K562 (cell line): ENCODE data around the gene GALK2. TPM values are rescaled to one million over a fixed set of nuclear protein-coding genes. Genes with fewer than 3 reads are reported as not detected.

Experiments used
- ATAC-seq: fragments of 200-7000 bp; cut with Tn5 transposase; 3 replicates; pipeline ENCODE4 v1.9.1; 2020; ENCODE audit warnings: moderate library complexity
- BruUV-seq: library from RNA; stranded (reverse); fragments of 400-500 nt; replicated peaks from 2 replicates; lab custom pipeline; 2021; lab: Mats Ljungman, UMichigan
- CTCF ChIA-PET: fragments of 300-600 bp; formaldehyde crosslinking; extraction: SDS; loops from one replicate; lab custom pipeline; 2021; ENCODE audit warnings: low intra/inter-chr PET ratio; lab: Yijun Ruan, JAX
- POLR2A ChIA-PET: fragments of 300-600, 350-650 bp; sonication (Branson Sonifier 250); formaldehyde crosslinking; extraction: SDS; loops from one replicate; lab custom pipeline; 2021; ENCODE audit warnings: antibody characterized with exemption, inconsistent platforms; lab: Yijun Ruan, JAX
- DNase-seq, 4 experiments: peaks; one replicate each; pipeline versions ENCODE4 v3.0.0 to v3.0.0-alpha.2; 2011 to 2018; ENCODE audit warnings: low spot score in 3 of 4, mixed read lengths in 3 of 4; ENCODE audit errors: extremely low read depth in 1 of 4
- FAIRE-seq: peaks from 2 replicates; lab custom pipeline; 2011; peaks lifted over from hg19 to GRCh38; lab: Jason Lieb, UNC
- H2AFZ ChIP-seq: 2 replicates; pipeline ENCODE4 v1.6.0; 2011; ENCODE audit warnings: low read depth, low read length, control low read depth, inconsistent platforms
- H3K27ac ChIP-seq: fragments of 200-600 bp; 3 replicates; pipeline ENCODE4 v1.8.0; 2011; ENCODE audit warnings: low read depth, mild to moderate bottlenecking, control low read depth, inconsistent platforms, low read length, moderate library complexity, mixed read lengths; ENCODE audit errors: extremely low read depth
- H3K27me3 ChIP-seq, 2 experiments: fragments of 300-600 bp in 1 of 2; 2 replicates in 1 of 2; 3 replicates in 1 of 2; pipeline versions ENCODE4 v1.6.0 to v1.8.0; 2011; ENCODE audit warnings: inconsistent platforms in 2 of 2, low read length in 2 of 2, mild to moderate bottlenecking in 1 of 2, mixed read lengths in 1 of 2, moderate library complexity in 1 of 2; ENCODE audit not compliant: control insufficient read depth in 2 of 2, insufficient read depth in 2 of 2
- H3K36me3 ChIP-seq: fragments of 300-600 bp; 3 replicates; pipeline ENCODE4 v1.8.0; 2011; ENCODE audit warnings: mild to moderate bottlenecking, low read length, inconsistent platforms; ENCODE audit not compliant: control insufficient read depth, insufficient read depth
- H3K4me1 ChIP-seq, 2 experiments: fragments of 200-600 bp in 1 of 2; replicated peaks in 1 of 2; 2 replicates in 1 of 2; 3 replicates in 1 of 2; pipeline versions ENCODE4 v1.5.1 to v1.8.0; 2011; ENCODE audit warnings: inconsistent platforms in 2 of 2, low read length in 2 of 2, mild to moderate bottlenecking in 1 of 2, mixed read lengths in 1 of 2, moderate library complexity in 1 of 2; ENCODE audit not compliant: control insufficient read depth in 2 of 2, insufficient read depth in 2 of 2
- H3K4me2 ChIP-seq: 2 replicates; pipeline ENCODE4 v1.6.1; 2011; ENCODE audit warnings: low read length, control low read depth, inconsistent platforms, mixed read lengths; ENCODE audit not compliant: insufficient read depth
- H3K4me3 ChIP-seq: fragments of 200-600 bp; sonication (generic), shearing (Covaris generic); 2 replicates; pipeline ENCODE4 v1.5.1; 2016; ENCODE audit warnings: control low read depth, inconsistent platforms
- H3K79me2 ChIP-seq: fragments of 200-600 bp; 3 replicates; pipeline ENCODE4 v1.8.0; 2011; ENCODE audit warnings: low read length, inconsistent platforms; ENCODE audit not compliant: control insufficient read depth, insufficient read depth
- H3K9ac ChIP-seq, 2 experiments: 2 replicates each; pipeline versions ENCODE4 v1.6.0 to v1.6.1; 2011; ENCODE audit warnings: low read depth in 2 of 2, low read length in 2 of 2, control low read depth in 1 of 2, inconsistent platforms in 1 of 2, mild to moderate bottlenecking in 1 of 2, mixed read lengths in 1 of 2; ENCODE audit not compliant: insufficient read depth in 1 of 2
- H3K9me1 ChIP-seq: one replicate; pipeline ENCODE4 v1.6.0; 2011; ENCODE audit warnings: inconsistent platforms, mild to moderate bottlenecking, low read length, moderate library complexity; ENCODE audit not compliant: control insufficient read depth, insufficient read depth
- H3K9me3 ChIP-seq: replicated peaks from 2 replicates; pipeline ENCODE4 v1.5.1; 2011; ENCODE audit warnings: low read depth, low read length, inconsistent platforms; ENCODE audit not compliant: control insufficient read depth, insufficient read depth
- H4K20me1 ChIP-seq: replicated peaks from 2 replicates; pipeline ENCODE4 v1.6.1; 2011; ENCODE audit warnings: low read length, inconsistent platforms, mixed read lengths; ENCODE audit not compliant: control insufficient read depth, insufficient read depth
- CBX1 ChIP-seq: sonication (generic); IDR thresholded peaks from 2 replicates; pipeline ENCODE4 v1.6.1; 2016; ENCODE audit warnings: antibody characterized with exemption, low read depth, mild to moderate bottlenecking
- ELK1 ChIP-seq: sonication (generic); formaldehyde crosslinking; IDR thresholded peaks from 2 replicates; pipeline ENCODE4 v1.8.1; 2022; ENCODE audit warnings: missing genetic modification reagents
- GTF2F1 ChIP-seq: IDR thresholded peaks from 2 replicates; pipeline ENCODE4 v1.6.1; 2011; ENCODE audit warnings: low read depth, low read length, improper control_type of control experiment
- JUN ChIP-seq, 2 experiments: sonication (generic) in 1 of 2; formaldehyde crosslinking in 1 of 2; IDR thresholded peaks; 2 replicates each; pipeline versions ENCODE4 v1.6.1 to v1.8.0; 2012 to 2022; ENCODE audit warnings: borderline replicate concordance in 2 of 2, mild to moderate bottlenecking in 2 of 2, improper control_type of control experiment in 1 of 2, low read depth in 1 of 2, low read length in 1 of 2, missing genetic modification reagents in 1 of 2
- MLX ChIP-seq, 2 experiments: fragments of 450-650 bp in 1 of 2; sonication (generic) in 1 of 2; formaldehyde crosslinking; conservative IDR thresholded peaks; 2 replicates each; pipeline versions ENCODE4 v1.4.0 to v1.8.1; 2020 to 2022; ENCODE audit warnings: mild to moderate bottlenecking in 1 of 2, missing genetic modification reagents in 1 of 2
- MTF1 ChIP-seq: fragments of 250-450 bp; sonication (Bioruptor Pico); IDR thresholded peaks from 2 replicates; pipeline ENCODE4 v1.9.0; 2021; ENCODE audit warnings: moderate library complexity, mild to moderate bottlenecking, inconsistent platforms, borderline replicate concordance
- NR3C1 ChIP-seq: sonication (generic); formaldehyde crosslinking; IDR thresholded peaks from 2 replicates; pipeline ENCODE4 v1.8.1; 2022; ENCODE audit warnings: missing genetic modification reagents
- NRF1 ChIP-seq, 2 experiments: fragments of 450-650 bp; IDR thresholded peaks in 1 of 2; conservative IDR thresholded peaks in 1 of 2; 2 replicates each; pipeline ENCODE4 v1.6.1; 2014; ENCODE audit warnings: mild to moderate bottlenecking in 2 of 2
- SREBF1 ChIP-seq: fragments of 150-350 bp; IDR thresholded peaks from 2 replicates; pipeline ENCODE4 v1.6.1; 2014; ENCODE audit warnings: antibody characterized with exemption, low read depth, low read length, borderline replicate concordance
- THRB ChIP-seq: fragments of 450-650 bp; formaldehyde crosslinking; conservative IDR thresholded peaks from 2 replicates; pipeline ENCODE4 v1.4.0; 2022; ENCODE audit warnings: mild to moderate bottlenecking, missing genetic modification characterization
- ZBTB9 ChIP-seq: fragments of 450-650 bp; formaldehyde crosslinking; IDR thresholded peaks from 2 replicates; pipeline ENCODE4 v1.4.0; 2020; ENCODE audit warnings: mild to moderate bottlenecking, moderate library complexity
- ZFP1 ChIP-seq: fragments of 450-650 bp; formaldehyde crosslinking; IDR thresholded peaks from 2 replicates; pipeline ENCODE4 v1.4.0; 2020; ENCODE audit warnings: mild to moderate bottlenecking, mixed read lengths
- ZNF24 ChIP-seq: fragments of 450-650 bp; IDR thresholded peaks from 2 replicates; pipeline ENCODE4 v1.6.1; 2016
- ZNF354B ChIP-seq: fragments of 250-450 bp; sonication (Bioruptor Pico); IDR thresholded peaks from 2 replicates; pipeline ENCODE4 v1.4.0; 2020
- ZNF445 ChIP-seq: fragments of 250-450 bp; sonication (Bioruptor Pico); IDR thresholded peaks from 2 replicates; pipeline ENCODE4 v1.4.0; 2020; ENCODE audit warnings: low read depth, mild to moderate bottlenecking, moderate library complexity
- ZNF57 ChIP-seq: fragments of 450-650 bp; formaldehyde crosslinking; IDR thresholded peaks from 2 replicates; pipeline ENCODE4 v1.4.0; 2020; ENCODE audit warnings: mild to moderate bottlenecking, moderate library complexity
- ZNF778 ChIP-seq: fragments of 450-650 bp; formaldehyde crosslinking; IDR thresholded peaks from 2 replicates; pipeline ENCODE4 v1.4.0; 2020; ENCODE audit warnings: mild to moderate bottlenecking, moderate library complexity
- WGBS: fragments of 100-300 bp; shearing (Covaris generic); methylation state at CpG from one replicate; pipeline ENCODE4 v1.1.6; 2016; ENCODE audit warnings: low coverage, mixed read lengths; ENCODE audit not compliant: insufficient coverage; ENCODE audit errors: missing lambda C conversion rate; 5-methylcytosine and 5-hydroxymethylcytosine counted together
- in situ Hi-C: fragments of 300-500 bp; cut with MboI; formaldehyde crosslinking; loops from 4 replicates; pipeline ENCODE4 v1.15.0; 2018; ENCODE audit warnings: inconsistent platforms, mixed read lengths
- intact Hi-C: fragments of 100-400 bp; cut with micrococcal nuclease; formaldehyde crosslinking; loops from 2 replicates; pipeline ENCODE4 v1.14.2; 2022
- polyA plus RNA-seq, 8 experiments: library from polyadenylated mRNA; depleted of rRNA in 4 of 8; stranded (reverse) in 5 of 8; unstranded in 3 of 8; fragments of >200 nt; fragmentation: Nextera tagmentation in 2 of 8; fragmentation: Illumina TruSeq in 1 of 8; extraction: Ambion mirVana in 2 of 8; extraction: Trizol in 1 of 8; gene quantifications; 2 replicates each; pipeline versions ENCODE4 v1.2.1 to v1.2.3, GENCODE V29; 2011 to 2014; ENCODE audit warnings: inconsistent platforms in 1 of 8, missing spikeins in 1 of 8
- total RNA-seq, 7 experiments: library from RNA; depleted of rRNA in 6 of 7; stranded (reverse); fragments of >200 nt in 6 of 7; fragmentation: Illumina TruSeq in 2 of 7; extraction: Trizol in 2 of 7; gene quantifications; 2 replicates each; pipeline versions ENCODE4 v1.2.1 to v1.2.3, GENCODE V29; 2011 to 2021; ENCODE audit warnings: low replicate concordance in 1 of 7

GALK2 gene
- total and polyA plus RNA-seq, 9 of the 15 experiments (the other 6 are each of a cell fraction or from before 2014, with no cell fraction given): 32.8 to 82.0 (median 54.4) TPM

- Histone ChIP-seq H3K9ac (peak within 1 kb of the TSS; percentile 97 to 99), H3K4me1 (peaks cover 0 to 5% of the 10 kb centered on the region in 2 experiments; a peak in 2 of 5 replicates), H3K4me2 (peak within 1 kb of the TSS; percentile 99), H3K9me1 (no peaks in the 10 kb centered on the region), H3K79me2 (peaks cover 73% of the 10 kb centered on the region), H3K27ac (peak within 1 kb of the TSS; percentile 95), H3K9me3 (no peaks in the 10 kb centered on the region), H3K36me3 (peaks cover 17% of the 10 kb centered on the region; the same call in 2 of the 3 replicates), H3K27me3 (no peaks in the 10 kb centered on the region), H3K4me3 (peak within 1 kb of the TSS; percentile 89), H4K20me1 (peaks cover 10% of the 10 kb centered on the region; the same call in 1 of the 2 replicates), H2AFZ (peak within 1 kb of the TSS; percentile 96)
- TSS peak; percentile 57 for BruUV-seq
- FAIRE-seq (peak; percentile 97), DNase-seq (peak; percentile 79 to 97 (median 84)), ATAC-seq (peak; percentile 91)
- POLR2A ChIA-PET: interaction anchor here (0.5 to 2.7 kb wide), 13 partner anchors 8 to 1119 kb away, joined by 3 to 32 read pairs (median 3); partner anchors contain the start of gene GALK2
- in situ Hi-C loops: no loop called here
- CTCF ChIA-PET: no interaction called here
- WGBS: under 1% methylated on average over 44 of the region's 46 CpGs
- intact Hi-C loops: loop anchor here (1.0 kb wide), 2 partner anchors 15 to 36 kb away; partner anchors contain the start of gene GALK2
- no peak for TF ChIP-seq CBX1
- 0 out of 2 replicates have a peak, but pooled peaks have one; percentile 30 for TF ChIP-seq SREBF1
- TF ChIP-seq ZNF445 (CRISPR knock-in tag): no peak
- no peak for TF ChIP-seq ZNF778 (CRISPR knock-in tag)
- peak; percentile 53; the same call in 1 of the 2 replicates for TF ChIP-seq ZNF24
- TF ChIP-seq THRB (CRISPR knock-in tag): no peak
- TF ChIP-seq GTF2F1: 0 out of 2 replicates have a peak, but pooled peaks have one; percentile 31
- TF ChIP-seq NRF1 (conservative IDR thresholded peaks at IDR 0.05 in 1 of 2, IDR thresholded peaks at IDR 0.05 in 1 of 2): peak; percentile 31 to 52; a peak in 1 of 4 replicates
- no peak for TF ChIP-seq ZNF354B (CRISPR knock-in tag)
- TF ChIP-seq ELK1 (CRISPR knock-in tag): no peak
- 0 out of 2 replicates have a peak, but pooled peaks have one; percentile 56 for TF ChIP-seq NR3C1
- TF ChIP-seq ZNF57 (CRISPR knock-in tag): no peak
- peak; percentile 66 for TF ChIP-seq JUN (IDR thresholded peaks at IDR 0.05; ENCODE audit: borderline replicate concordance, low read depth, low read length)
- TF ChIP-seq JUN (CRISPR knock-in tag; IDR thresholded peaks at IDR 0.05; ENCODE audit: borderline replicate concordance): no peak
- TF ChIP-seq ZBTB9 (CRISPR knock-in tag): no peak
- TF ChIP-seq MLX (CRISPR knock-in tag; conservative IDR thresholded peaks at IDR 0.05): 0 out of 4 replicates have a peak, but pooled peaks of 1 of the 2 experiments have one; percentile 20
- no peak for TF ChIP-seq MTF1 (CRISPR knock-in tag)
- no peak for TF ChIP-seq ZFP1
Measured at GRCh38 chr15:49155110-49155833, 14.8 kb upstream of the GALK2 start, which contains the start of gene COPS2. Gene COPS2 (minus strand): TSS chr15:49155599. CDS start chr15:49155578, 21 bp downstream.
